SKM-1 (cell line): ENCODE data around the gene TMEM143.
"Not testable (repeated sequence)": the region's sequence is repeated elsewhere in the genome, so short reads cannot be mapped to it uniquely, and the experiment has no call there.

Source experiments
- DNase-seq: peaks from one replicate; lab custom pipeline; 2025; ENCODE audit not compliant: unreplicated experiment; lab: John Stamatoyannopoulos, UW

Gene TMEM143

DNA sequence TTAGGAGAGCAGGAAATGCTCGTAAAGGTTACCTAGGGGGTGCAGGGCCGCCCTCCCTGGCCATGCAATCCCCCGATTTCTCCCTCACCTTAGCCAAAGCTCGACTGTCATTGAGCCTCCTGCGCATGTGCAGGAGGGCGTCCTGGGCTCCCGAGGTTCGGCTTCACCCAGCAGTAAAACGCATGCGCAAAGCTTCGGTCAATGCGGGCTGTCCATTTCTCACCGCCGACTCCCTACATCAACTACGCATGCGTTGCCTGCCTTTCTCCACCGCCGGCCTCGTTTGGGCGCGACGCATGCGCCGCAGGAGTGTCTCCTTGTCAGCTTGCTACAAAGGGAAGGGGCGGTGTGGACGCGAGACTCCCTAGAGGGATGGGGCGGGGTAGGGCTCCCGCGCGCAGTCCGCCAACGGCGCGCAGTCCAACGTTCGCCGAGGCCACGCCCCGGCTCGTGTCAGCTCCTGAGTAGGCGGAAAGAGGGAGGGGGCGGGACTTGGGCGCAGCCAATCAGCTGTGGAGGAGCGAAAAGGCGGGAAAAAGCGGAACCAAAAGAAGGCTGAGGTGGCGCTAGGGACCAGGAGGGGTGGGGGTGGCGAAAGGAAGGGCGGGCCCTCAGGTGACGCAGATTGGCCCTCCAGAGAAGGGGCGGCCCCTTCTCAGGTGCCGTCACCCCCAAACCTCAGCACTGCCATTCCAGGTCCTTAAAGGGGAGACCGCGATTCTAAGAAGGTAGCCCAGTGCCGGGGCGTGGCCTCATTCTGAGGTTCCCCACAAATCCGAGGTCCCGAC is at the start of gene TMEM143, which contains the start of gene SYNGR4:
TSS of gene TMEM143 (minus strand) at position 131 of the 788 bp plus-strand sequence. CDS start at position 111, 20 bp downstream.
TSS of gene SYNGR4 (plus strand) at position 558 of the 788 bp plus-strand sequence. CDS start 1,476 bp downstream, outside the sequence.
- peak; percentile 92 for DNase-seq

DNA sequence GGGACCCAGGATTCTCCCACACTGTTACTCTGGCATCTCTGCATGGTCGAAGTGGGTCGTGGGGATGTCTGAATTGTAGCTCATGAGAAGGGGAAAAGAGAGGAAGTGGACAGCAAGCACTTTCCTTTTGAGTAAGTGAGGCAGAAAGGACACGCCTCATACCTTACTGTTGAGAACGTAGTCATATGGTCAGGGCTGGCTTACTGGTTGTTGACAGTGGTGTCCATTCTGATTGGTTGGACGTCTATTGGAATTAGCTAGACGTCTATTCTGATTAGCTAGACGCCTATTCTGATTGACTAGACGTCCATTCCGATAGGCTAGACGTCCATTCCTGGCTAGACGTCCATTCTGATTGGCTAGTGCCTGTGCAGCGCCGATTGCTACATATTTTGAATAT is 42.1 kb upstream of the TMEM143 start:
- no peak for DNase-seq

DNA sequence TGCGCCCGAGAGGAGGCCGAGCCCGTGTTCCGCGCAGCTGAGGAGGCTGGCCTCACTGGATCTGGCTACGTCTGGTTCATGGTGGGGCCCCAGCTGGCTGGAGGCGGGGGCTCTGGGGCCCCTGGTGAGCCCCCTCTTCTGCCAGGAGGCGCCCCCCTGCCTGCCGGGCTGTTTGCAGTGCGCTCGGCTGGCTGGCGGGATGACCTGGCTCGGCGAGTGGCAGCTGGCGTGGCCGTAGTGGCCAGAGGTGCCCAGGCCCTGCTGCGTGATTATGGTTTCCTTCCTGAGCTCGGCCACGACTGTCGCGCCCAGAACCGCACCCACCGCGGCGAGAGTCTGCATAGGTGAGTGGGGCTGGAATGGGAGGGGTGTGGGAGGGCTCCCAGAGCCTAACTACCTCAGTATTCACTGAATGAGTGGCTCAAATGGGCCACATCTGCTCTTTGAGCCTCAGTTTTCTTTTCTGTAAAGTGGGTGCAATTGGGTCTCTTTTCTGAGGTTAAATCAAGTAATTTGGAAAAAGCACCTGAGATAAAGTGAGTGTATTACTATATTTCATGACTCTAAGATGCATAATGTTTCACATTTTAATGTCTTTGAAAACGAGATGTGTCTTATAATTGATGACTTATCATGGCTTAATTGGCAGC is 41.4 kb upstream of the TMEM143 start:
- DNase-seq, result no peak

DNA sequence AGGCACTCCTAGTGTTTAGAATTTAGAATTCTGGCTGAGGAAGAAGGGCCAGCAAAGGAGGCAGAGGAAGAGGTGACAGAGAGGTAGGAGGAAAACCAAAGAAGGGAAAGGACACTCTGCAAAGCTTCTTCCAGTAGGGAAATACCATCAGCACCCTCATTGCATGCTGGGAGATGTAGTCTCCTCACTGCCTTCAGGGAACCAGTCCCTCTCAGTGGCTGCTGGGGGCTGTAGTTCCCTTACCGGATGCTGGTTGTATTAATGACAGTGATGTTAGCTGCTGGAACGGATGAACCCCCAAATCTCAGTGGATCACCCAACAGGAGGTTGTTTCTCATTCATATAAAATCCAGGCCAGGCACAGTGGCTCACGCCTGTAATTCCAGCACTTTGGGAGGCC is 39.9 kb upstream of the TMEM143 start:
- DNase-seq, result peak; percentile 12

DNA sequence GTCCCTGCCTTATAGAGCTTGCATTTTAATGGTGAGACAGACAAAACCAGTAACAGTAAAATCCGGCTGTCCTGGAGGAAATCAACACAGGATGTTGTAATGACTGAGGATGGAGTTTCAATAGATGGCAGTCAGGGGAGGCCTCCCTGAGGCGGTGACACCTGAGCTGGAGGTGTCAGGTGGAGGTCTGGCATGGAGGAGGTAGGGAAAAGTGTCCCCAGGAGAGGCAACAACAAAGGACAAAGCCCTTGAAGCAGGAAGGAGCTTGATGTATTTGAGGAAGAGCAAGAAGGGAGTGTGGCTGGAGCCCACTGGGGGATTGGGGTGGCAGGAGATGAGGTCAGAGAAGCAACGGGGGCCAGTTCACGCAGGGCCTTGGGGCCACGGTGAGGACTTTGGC is 37.5 kb upstream of the TMEM143 start:
- no peak for DNase-seq

- no peak for DNase-seq
Measured at GRCh38 chr19:48400018-48400742, 36.4 kb upstream of the TMEM143 start.

GRCh38 chr19:48398375-48399235 is 34.9 kb upstream of the TMEM143 start:
- DNase-seq, result peak; percentile 31

GRCh38 chr19:48398102-48398374 is 34.3 kb upstream of the TMEM143 start:
- no peak for DNase-seq

DNA sequence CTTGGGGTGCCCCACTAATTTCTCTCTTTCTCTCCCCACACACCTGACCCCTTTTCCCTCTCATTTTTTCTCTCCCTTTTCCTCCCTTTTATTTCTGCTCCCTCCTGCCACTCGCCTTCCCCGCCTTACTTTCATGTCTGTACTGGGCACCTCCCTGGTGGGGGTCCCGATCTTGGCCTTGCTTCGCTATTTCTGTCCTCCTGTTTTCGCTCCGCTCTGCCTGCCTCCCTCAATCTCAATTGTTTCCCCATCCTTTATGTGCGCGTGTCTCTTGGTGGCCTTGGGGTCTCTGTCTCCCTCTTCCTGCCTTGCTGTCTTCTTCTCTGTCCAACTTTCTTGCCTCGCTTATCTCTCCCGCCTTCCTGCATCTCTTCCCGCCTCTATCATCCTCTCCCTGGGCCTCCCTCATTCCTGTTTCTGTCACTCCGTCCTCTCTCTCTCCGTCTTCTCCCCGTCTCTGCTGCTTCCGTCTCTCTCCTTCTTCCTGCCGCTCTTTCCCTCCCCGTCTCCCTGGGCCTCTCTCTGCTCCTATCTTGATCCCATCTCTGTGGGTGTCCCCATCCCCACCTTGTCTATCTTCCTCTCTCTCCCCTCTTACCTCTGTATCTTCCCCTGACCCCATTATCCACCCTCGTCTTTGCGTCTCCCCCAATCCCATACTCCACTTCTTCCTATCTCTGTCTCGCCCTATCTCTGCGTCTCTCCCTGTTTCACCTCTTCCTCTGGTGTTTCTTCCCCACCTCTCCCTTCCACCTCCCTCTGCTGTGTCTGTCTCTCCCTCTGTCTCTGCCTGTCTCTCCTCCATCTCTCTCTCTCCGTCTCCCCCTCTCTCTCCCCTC is 33.7 kb upstream of the TMEM143 start:
- DNase-seq, result no peak

DNA sequence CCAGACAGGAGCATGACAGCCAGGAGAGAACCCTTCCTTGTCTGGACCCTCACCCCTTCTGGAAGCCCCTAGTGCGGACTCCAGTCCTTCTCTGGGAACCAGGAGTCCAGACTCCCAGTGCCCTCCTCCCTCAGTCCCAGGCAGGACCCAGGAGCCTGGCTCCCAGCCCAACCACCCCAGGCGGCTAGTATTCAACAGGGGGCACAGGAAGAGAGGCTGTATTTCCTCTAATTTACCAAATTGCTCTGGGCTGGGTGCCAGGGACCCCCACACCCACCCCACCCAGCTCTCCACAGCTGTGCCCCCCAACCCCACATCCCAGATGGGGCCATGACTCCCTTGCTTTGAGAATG is 33.1 kb upstream of the TMEM143 start:
- no peak for DNase-seq

GRCh38 chr19:48396016-48396823 is 32.5 kb upstream of the TMEM143 start:
- no peak for DNase-seq

DNA sequence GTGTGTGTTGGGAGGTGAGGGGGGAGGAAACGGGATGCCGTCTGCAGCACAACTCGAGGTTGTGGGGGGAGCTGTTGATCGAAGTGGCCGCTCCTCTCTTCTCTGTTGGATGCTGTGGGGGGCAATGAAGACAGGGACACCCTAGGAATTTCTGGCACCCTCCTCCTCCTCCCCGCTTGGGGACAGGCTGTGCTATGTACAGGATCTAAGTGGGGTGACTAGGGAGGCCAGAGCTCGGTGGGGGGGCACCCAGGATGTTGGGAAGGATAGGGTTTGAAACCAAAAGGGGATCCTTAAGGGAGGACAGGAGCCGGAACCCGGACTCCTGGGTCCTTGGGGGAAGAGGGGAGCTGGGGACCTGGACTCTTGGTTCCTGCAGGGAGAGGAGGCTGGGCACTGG is 31.8 kb upstream of the TMEM143 start:
- DNase-seq, result no peak

DNA sequence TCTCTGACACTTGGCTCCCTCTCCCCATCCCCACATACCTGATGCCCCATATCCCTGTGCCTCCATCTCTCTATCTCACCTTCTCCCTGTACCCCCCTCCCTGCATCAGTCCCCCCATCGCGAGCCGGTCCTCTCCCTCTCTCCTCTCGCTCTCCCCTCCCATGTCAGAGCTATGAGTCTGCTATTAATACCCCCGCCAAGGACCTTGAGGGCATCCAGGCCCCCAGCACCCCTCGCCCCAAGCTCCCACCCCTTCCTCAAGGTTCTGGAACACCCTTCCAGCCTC is 31.4 kb upstream of the TMEM143 start:
- no peak for DNase-seq

GRCh38 chr19:48394331-48395169 is 30.8 kb upstream of the TMEM143 start:
- no peak for DNase-seq

DNA sequence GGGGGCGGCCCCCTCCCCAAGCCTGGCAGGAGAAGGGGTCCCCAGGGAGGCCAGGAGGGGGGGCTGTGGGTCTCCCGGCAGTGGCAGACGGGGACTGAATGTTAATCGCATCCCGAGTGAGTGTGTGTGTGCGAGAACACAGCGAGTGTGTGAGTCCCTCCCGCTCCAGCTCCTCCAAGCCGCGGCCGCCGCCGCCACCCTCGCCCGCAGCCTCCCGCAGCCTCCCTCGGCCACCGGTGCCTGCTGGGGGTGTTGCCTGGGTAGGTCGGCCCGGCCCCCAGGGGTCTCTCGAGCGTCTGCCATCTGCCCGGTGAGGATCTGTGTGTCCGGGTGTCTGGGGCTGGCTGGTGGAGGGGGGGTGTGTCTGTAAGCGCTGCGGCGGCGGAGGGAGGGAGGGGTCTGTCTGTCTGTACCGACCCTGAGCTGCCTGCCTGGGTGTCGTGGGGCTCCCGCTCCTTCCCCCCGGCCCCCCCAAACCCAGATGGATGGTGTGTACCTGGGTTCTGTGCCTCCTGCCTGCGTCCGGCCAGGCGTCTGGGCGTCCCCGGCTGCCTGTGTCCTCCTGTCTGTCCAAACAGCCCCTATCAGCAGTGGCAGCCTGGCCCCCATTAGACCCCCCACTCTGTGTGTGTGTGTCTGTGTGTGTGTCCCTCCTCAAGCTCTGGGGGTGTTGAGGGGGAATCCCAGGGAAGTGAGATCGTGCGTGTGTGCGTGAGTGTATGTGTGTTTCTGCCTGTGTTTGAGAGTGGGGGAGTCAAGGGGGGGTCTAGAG is 30.0 kb upstream of the TMEM143 start, which contains the start of gene GRIN2D:
TSS of gene GRIN2D (plus strand) at position 110 of the 772 bp plus-strand sequence. CDS start 4,725 bp downstream, outside the sequence.
- DNase-seq, result no peak

DNA sequence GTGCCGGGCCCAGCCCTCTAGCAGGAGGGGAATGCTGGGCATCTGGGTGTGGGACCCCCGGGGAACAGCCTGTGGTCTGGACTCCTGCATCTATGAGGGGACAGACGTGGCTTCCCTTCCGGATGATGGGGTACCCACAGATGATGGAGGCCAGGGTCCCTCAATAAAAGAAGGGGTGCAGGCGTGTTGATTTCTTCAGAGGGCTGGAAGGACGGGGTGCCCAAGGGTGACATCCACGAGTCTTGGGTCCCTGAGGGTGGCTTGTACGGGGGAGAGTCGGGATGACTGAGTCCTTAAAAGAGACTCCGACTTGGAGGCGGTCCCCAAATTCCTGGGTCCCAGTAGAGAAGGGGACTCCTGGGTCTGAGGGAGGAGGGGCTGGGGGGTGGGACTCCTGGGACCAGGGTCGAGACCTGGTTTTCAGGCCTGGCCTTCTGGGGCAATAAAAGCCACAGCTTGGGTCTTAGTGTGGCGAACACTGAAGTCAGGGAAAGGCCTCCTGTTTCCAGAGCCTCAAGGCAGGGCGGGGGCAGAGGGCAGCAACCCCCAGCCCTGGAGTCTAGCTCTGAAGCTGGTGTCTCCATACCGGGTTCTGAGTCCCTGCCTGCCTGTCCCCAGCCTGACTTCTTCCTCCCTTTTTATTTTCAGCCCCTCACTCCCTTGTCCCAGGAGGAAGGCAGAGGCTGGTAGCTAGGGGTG is 29.3 kb upstream of the TMEM143 start:
- no peak for DNase-seq

GRCh38 chr19:48392006-48392344 is 28.2 kb upstream of the TMEM143 start:
- DNase-seq, result not testable (repeated sequence)
